Measurements from ENCODE around the gene EPHB2.

Gene EPHB2

GRCh38 chr1:22782406-22782805, 71.8 kb downstream of the EPHB2 start:
- DNase-seq, result no peak

- DNase-seq, result no peak
Observed at GRCh38 chr1:22784317-22784716, 73.7 kb downstream of the EPHB2 start.

GRCh38 chr1:22784737-22785136, 74.1 kb downstream of the EPHB2 start:
- no peak for DNase-seq

GRCh38 chr1:22786101-22786500, 75.5 kb downstream of the EPHB2 start:
- no peak for DNase-seq

- DNase-seq, result no peak
Observed at GRCh38 chr1:22786719-22787489, 76.3 kb downstream of the EPHB2 start.

- DNase-seq, result no peak
Observed at GRCh38 chr1:22787636-22788035, 77.0 kb downstream of the EPHB2 start.

- DNase-seq, result no peak
Observed at GRCh38 chr1:22788254-22788661, 77.6 kb downstream of the EPHB2 start.

- DNase-seq, result no peak
Observed at GRCh38 chr1:22789356-22789994, 78.8 kb downstream of the EPHB2 start.

- DNase-seq, result no peak
Observed at GRCh38 chr1:22790232-22791008, 79.8 kb downstream of the EPHB2 start.

- DNase-seq, result no peak
Observed at GRCh38 chr1:22791831-22792347, 81.2 kb downstream of the EPHB2 start.

- no peak for DNase-seq
Observed at GRCh38 chr1:22792396-22793160, 81.9 kb downstream of the EPHB2 start.

GRCh38 chr1:22793647-22794046, 83.0 kb downstream of the EPHB2 start:
- DNase-seq, result no peak

GRCh38 chr1:22794647-22795365, 84.2 kb downstream of the EPHB2 start:
- no peak for DNase-seq

GRCh38 chr1:22795366-22795714, 84.7 kb downstream of the EPHB2 start:
- no peak for DNase-seq

- no peak for DNase-seq
Observed at GRCh38 chr1:22796642-22797041, 86.0 kb downstream of the EPHB2 start.

- DNase-seq, result no peak
Observed at GRCh38 chr1:22798083-22798482, 87.4 kb downstream of the EPHB2 start.

GRCh38 chr1:22799971-22800370, 89.3 kb downstream of the EPHB2 start:
- DNase-seq, result no peak

- DNase-seq, result no peak
Observed at GRCh38 chr1:22800629-22801028, 90.0 kb downstream of the EPHB2 start.

- DNase-seq, result no peak
Observed at GRCh38 chr1:22801347-22801746, 90.7 kb downstream of the EPHB2 start.

GRCh38 chr1:22801761-22802160, 91.1 kb downstream of the EPHB2 start:
- DNase-seq, result no peak

GRCh38 chr1:22803833-22804232, 93.2 kb downstream of the EPHB2 start:
- DNase-seq, result no peak

GRCh38 chr1:22804406-22804805, 93.8 kb downstream of the EPHB2 start:
- no peak for DNase-seq
